Keratinocyte (primary cell): ENCODE measurements around the gene PRKCA.

ENCODE experiments used
- CTCF ChIP-seq, 3 experiments: IDR thresholded peaks in 1 of 3; conservative IDR thresholded peaks in 1 of 3; optimal IDR thresholded peaks in 1 of 3; 2 replicates in 2 of 3; 3 replicates in 1 of 3; pipeline versions ENCODE3 to v1.5.1; 2011; ENCODE audit warnings: low read length in 3 of 3, mild to moderate bottlenecking in 3 of 3, moderate library complexity in 2 of 3, control low read depth in 1 of 3, inconsistent platforms in 1 of 3; ENCODE audit not compliant: insufficient read depth in 2 of 3; ENCODE audit errors: extremely low read depth in 1 of 3
- EZH2 ChIP-seq: IDR thresholded peaks from one replicate; pipeline ENCODE4 v1.6.1; 2012; ENCODE audit warnings: inconsistent platforms, mild to moderate bottlenecking, low read length, moderate library complexity

- TF ChIP-seq CTCF (optimal IDR thresholded peaks at IDR 0.05 in 1 of 3, IDR thresholded peaks at IDR 0.05 in 1 of 3, conservative IDR thresholded peaks at IDR 0.05 in 1 of 3; ENCODE audit: extremely low read depth in 1 of 3, insufficient read depth in 2 of 3, low read length in 3 of 3): no peak
- no peak for TF ChIP-seq EZH2
These were observed 488.9 kb downstream of the PRKCA start for GRCh38 chr17:66791347-66791746.
